GM19193 (cell line): ENCODE measurements around the gene VAMP1.

Source experiments
- POLR2A ChIP-seq: IDR thresholded peaks from 4 replicates; pipeline ENCODE4 v1.6.1; 2011; ENCODE audit not compliant: insufficient read depth, insufficient read length; ENCODE audit errors: extremely low read depth

The VAMP1 gene

DNA sequence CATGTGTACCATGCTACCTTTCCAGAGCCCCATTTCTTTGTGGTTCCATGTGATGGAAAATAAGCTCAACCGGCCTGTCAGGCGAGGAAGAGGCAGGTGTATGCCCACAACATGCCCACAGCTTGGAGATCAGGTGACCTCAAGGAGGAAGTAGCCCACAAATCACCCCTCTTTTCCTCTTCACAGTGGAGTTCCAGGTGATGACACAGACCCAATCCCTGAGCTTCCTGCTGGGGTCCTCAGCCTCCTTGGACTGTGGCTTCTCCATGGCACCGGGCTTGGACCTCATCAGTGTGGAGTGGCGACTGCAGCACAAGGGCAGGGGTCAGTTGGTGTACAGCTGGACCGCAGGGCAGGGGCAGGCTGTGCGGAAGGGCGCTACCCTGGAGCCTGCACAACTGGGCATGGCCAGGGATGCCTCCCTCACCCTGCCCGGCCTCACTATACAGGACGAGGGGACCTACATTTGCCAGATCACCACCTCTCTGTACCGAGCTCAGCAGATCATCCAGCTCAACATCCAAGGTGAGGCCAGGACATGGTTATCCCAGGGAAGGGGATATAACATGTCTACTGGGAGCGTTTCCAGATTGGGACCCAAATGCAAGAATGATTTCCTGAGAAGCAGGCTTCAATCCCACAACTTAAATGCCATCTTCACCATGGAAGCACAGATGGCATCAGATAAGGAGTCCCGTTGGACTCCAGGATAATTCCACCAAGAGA lies 13.1 kb downstream of the VAMP1 start:
- TF ChIP-seq POLR2A, result peak; percentile 25

DNA sequence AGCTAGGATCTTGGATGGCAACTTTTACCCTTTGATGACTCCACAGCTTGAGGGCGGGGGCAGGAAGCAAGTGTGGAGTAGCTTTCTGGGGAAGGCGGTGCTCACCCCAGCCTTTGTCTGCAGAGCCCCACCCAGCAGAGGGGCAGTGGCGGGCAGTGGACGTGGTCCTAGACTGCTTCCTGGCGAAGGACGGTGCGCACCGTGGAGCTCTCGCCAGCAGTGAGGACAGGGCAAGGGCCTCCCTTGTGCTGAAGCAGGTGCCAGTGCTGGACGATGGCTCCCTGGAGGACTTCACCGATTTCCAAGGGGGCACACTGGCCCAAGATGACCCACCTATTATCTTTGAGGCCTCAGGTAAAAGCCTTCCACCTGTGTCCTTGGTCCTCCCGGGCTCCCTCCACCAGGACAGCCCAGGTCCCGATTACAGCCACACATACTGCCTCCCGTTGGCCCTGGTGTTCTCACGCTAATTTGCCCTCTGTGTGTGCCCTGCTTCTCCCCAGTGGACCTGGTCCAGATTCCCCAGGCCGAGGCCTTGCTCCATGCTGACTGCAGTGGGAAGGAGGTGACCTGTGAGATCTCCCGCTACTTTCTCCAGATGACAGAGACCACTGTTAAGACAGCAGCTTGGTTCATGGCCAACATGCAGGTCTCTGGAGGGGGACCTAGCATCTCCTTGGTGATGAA lies 17.4 kb downstream of the VAMP1 start:
- TF ChIP-seq POLR2A, result peak; percentile 27

DNA sequence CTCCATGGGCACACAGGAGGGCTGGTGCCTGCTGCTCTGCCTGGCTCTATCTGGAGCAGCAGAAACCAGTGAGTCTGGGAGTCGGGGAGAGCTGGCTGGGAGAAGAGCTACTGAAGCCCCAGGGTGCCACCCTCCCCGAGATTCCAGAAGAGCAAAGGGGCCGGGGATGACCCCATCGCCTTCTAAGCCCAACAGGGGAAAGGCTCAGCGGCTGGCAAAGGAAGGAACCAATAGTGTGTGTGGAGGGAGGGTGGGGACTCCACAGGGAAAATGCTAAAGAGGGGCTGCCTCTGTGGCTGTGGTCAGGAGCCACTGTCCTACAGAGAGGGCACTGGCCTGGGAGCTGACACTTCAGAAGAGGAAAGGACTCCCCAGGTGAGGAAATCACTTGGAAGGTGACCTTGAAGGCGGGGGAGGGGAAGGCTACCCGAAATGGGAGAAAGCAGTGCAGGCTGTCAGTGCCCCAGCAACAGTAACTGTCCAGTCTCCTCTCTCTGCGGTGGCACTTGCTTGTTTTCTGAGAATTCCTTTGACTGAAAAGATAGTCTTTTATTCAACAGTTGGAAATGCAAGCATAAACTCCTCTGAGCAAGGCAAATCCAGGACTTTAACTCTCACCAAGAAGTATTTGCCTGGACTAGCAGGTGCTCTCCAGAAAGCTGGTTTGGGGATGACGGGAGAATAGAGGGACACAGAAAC lies 18.1 kb downstream of the VAMP1 start:
- no peak for TF ChIP-seq POLR2A

DNA sequence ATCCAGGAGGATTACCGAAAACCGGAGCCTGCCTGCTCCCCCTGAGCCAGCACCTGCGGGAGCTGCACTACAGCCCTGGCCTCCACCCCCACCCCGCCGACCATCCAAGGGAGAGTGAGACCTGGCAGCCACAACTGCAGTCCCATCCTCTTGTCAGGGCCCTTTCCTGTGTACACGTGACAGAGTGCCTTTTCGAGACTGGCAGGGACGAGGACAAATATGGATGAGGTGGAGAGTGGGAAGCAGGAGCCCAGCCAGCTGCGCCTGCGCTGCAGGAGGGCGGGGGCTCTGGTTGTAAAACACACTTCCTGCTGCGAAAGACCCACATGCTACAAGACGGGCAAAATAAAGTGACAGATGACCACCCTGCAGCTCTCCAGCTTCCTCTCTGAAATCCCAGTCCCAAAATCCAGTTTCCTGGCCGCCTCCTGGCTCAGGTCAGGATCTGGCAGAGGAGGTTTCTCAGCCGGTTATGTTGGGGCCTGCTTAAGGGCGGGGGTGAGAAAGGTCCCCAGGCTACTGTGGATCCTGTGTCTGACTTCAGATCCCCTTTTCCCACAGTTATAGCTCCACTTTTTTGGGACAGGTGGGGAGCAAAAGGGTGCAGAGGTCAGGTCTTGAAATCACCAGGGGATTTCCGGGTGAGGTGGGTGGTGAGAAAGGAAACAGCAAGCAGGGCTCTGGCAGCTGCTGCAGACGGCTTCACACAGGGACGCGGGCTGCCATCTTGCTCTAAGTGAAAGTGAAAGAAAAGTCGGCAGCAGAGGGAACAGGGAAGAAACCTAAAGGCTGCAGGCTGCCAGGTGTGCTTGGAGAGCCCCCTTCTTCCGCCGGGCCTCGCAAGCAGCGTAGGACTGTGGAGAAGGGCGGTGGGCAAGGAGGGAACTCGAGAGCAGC lies 18.9 kb downstream of the VAMP1 start, which contains the start of gene TAPBPL:
Gene TAPBPL, plus strand, starts transcription at position 695 of the 897 bp plus-strand sequence. CDS start 207 bp downstream, outside the sequence.
- peak; percentile 57 for TF ChIP-seq POLR2A

DNA sequence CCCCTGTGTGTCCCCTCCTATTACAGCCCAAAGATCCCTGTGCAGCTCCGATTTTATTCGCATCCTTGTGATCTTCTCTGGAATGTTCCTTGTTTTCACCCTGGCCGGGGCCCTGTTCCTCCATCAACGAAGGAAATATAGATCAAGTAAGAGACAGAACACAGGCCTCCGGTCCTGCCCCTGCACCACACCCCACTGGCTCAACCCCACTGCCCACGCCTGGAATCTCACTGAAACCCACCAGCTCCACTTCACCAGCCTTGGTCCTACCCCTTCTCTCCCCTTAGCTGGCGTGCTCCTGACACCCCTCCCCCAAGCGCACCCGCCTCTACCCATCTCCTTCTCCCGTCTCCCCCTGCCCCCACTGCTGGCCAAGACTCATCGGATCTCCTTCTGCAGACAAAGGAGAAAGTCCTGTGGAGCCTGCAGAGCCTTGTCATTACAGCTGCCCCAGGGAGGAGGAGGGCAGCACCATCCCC lies 19.6 kb downstream of the VAMP1 start:
- TF ChIP-seq POLR2A, result no peak

DNA sequence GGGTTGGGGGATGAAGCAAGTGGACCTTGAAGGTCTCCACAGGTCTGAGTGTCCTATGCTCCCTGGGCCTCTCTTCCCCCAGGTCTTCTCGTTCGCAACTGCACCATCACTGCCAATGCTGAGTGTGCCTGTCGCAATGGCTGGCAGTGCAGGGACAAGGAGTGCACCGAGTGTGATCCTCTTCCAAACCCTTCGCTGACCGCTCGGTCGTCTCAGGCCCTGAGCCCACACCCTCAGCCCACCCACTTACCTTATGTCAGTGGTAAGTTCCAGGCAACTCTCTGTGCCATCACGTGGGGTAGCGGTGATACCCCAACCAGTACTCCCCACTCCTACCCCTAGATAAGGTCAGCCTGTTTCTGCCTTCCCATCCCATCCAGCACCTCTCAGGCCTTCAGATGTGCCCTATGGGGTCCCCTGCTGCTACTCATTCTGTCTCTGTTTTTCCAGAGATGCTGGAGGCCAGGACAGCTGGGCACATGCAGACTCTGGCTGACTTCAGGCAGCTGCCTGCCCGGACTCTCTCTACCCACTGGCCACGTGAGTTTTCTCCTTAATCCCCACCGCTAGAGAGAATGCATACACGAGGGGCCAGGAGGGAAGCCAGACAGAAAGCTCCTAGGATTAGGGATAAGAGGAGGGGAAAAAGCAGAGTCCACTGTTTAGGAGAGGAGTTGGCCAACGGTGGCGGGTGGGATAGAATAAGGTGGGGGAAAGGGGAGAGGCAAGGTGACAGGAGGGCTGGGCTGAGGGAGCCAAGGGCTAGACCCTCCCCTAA lies 20.2 kb downstream of the VAMP1 start:
- TF ChIP-seq POLR2A, result no peak

DNA sequence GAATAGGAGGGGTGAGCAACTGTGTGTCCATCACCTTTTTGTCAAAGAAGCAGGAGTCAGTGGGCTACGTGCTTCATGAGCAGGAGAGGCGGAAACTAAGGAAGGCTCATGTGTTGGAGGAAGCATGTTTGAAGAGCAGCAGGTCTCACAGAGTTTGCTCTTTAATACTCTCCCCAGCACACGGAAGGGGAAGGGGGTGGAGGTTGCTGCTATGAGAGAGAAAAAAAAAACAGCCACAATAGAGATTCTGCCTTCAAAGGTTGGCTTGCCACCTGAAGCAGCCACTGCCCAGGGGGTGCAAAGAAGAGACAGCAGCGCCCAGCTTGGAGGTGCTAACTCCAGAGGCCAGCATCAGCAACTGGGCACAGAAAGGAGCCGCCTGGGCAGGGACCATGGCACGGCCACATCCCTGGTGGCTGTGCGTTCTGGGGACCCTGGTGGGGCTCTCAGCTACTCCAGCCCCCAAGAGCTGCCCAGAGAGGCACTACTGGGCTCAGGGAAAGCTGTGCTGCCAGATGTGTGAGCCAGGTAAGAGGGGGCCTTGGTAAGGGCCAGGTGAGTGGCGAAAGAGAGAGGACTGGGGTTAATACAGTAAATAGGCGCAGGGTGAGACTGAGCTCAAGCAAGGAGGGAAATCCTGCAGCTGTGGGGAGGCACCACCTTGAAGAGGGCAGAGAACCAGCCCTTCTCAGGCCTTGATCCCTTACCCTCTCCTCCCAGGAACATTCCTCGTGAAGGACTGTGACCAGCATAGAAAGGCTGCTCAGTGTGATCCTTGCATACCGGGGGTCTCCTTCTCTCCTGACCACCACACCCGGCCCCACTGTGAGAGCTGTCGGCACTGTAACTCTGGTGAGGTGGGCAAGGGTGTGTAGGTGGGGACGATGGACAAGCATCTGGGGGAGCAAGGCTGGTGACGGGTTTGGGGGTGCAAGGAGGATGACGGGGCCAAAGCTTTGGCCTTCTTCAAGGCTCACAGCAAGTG lies 25.5 kb downstream of the VAMP1 start, which contains the start of gene CD27:
Gene CD27, plus strand, starts transcription at position 252 of the 985 bp plus-strand sequence. Its CDS starts 141 bp downstream, at position 393.
- TF ChIP-seq POLR2A, result peak; percentile 67

DNA sequence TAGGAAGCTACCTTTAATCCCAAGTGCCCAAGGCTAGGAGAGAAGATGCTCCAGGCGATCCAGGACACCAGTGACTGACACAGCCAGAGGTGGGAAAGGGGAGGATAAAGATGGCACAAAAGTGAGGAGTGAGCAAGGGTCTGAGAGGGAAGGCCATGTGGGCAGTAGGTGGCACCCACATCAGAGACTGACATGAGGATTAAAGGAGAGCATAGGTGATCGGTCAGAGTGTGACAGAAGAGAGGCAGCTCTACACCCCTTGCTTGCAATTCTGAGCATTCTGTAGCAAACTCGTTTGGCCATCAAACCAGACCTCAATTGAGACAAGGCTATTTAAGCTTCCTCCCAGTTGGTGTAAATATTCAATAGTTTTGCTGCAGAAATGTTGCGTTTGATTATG lies 26.4 kb downstream of the VAMP1 start:
- no peak for TF ChIP-seq POLR2A

DNA sequence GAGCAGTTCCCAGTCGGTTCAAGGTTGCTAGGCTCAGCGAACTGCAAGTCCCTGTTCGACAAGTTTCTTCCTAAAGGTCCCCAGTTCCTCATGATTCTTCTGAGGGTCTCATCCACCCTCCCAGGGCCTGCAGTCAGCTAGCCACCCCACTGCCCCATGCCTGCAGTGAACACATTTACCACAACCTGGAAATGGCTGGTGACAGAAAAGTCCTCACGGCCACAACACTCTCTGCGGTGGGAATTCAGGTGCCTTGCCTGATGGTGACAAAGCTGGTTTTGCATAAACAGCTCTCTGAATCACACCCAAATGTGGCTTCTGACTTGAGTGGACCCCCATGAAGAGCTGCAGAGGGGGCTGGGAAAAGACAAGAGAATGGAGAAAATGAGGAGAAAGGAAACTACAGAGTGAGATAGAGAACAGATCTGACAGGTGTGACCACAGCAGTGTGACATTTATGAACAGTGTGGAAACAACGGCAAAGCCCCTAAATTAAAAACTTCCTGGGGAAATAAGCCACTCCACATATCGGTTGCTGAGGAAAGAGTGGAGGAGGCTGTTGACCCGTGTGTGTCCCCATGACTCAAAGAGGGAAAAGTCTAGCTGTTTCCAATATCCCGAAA lies 27.0 kb downstream of the VAMP1 start:
- peak; percentile 39 for TF ChIP-seq POLR2A

DNA sequence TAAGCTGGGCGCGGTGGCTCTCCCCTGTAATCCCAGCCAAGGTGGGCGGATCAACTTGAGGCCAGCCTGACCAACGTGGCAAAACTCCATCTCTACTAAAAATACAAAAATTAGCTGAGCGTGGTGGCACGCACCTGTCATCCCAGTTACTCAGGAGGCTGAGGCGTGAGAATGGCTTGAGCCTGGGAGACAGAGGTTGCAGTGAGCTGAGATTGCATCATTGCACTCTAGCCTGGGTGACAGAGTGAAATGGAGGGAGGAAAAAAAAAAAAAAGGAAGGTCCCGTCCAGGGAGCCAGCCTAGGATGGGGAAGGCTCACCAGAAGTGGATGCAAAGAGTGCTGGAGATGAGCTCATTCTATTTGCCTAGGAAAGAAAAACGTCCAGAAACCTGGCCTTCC lies 27.6 kb downstream of the VAMP1 start:
- no peak for TF ChIP-seq POLR2A

DNA sequence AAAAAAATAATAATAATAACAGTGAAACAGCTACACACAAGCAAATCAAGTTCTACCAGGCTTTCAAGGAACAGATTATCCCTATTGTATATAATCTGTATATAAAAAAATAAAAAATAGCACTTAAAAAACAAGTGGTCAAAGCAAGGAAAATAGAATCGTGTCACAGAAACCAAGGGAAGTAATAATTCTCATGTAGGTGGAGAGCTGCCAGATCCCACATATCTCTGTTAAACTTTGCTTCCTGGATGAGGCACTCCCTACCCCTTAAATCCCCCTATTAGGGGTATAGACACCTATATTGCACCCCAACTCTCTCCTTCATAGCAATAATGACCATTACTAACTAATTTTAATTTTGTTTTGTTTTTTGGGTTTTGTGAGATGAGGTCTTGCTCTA lies 30.1 kb downstream of the VAMP1 start:
- no peak for TF ChIP-seq POLR2A

DNA sequence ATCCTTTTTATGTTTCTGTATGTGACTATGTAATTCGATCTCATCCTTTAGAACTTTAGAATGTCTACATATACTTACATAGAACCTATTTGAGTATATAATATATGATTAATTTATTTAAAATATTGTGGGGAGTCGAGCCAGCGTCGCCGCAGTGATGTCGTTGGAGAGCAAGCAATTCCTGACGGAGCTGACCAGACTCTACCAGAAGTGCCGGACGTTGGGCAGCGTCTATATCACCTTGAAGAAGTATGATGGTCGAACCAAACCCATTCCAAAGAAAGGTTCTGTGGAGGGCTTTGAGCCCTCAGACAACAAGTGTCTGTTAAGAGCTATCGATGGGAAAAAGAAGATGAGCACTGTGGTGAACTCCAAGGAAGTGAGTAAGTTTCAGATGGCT lies 32.1 kb downstream of the VAMP1 start:
- TF ChIP-seq POLR2A, result no peak
